ELR (cell line): ENCODE measurements around the gene CPB1.
"Not testable (repeated sequence)": the region's sequence is repeated elsewhere in the genome, so short reads cannot be mapped to it uniquely, and the experiment has no call there.

Source experiments
- DNase-seq: peaks from one replicate; pipeline ENCODE4 v3.0.0-alpha.2; 2015; ENCODE audit warnings: low read depth

The CPB1 gene

GRCh38 chr3:148827585-148827984, at the start of gene CPB1:
TSS of gene CPB1 (plus strand) at chr3:148827811. CDS start at chr3:148827824, 13 bp downstream.
- DNase-seq = no peak

GRCh38 chr3:148778926-148779325, 48.7 kb upstream of the CPB1 start:
- DNase-seq = no peak

- DNase-seq = not testable (repeated sequence)
These were observed 42.6 kb upstream of the CPB1 start for GRCh38 chr3:148785026-148785425.

- not testable (repeated sequence) for DNase-seq
These were observed 41.5 kb upstream of the CPB1 start for GRCh38 chr3:148786159-148786558.

- peak; percentile 60 for DNase-seq
These were observed 38.5 kb upstream of the CPB1 start for GRCh38 chr3:148789146-148789545.

GRCh38 chr3:148789906-148790305, 37.7 kb upstream of the CPB1 start:
- DNase-seq = no peak

- DNase-seq = no peak
These were observed 37.2 kb upstream of the CPB1 start for GRCh38 chr3:148790370-148790769.

- DNase-seq = no peak
These were observed 36.5 kb upstream of the CPB1 start for GRCh38 chr3:148790851-148791735.

GRCh38 chr3:148791920-148792319, 35.7 kb upstream of the CPB1 start:
- DNase-seq = no peak

- DNase-seq = no peak
These were observed 35.1 kb upstream of the CPB1 start for GRCh38 chr3:148792516-148792915.

GRCh38 chr3:148796799-148797198, 30.8 kb upstream of the CPB1 start:
- DNase-seq = no peak

- DNase-seq = no peak
These were observed 29.8 kb upstream of the CPB1 start for GRCh38 chr3:148797795-148798194.

GRCh38 chr3:148800414-148800813, 27.2 kb upstream of the CPB1 start:
- no peak for DNase-seq

GRCh38 chr3:148809835-148810234, 17.8 kb upstream of the CPB1 start:
- no peak for DNase-seq

GRCh38 chr3:148815316-148816110, 12.1 kb upstream of the CPB1 start:
- DNase-seq = no peak

- DNase-seq = no peak
These were observed 11.2 kb upstream of the CPB1 start for GRCh38 chr3:148816427-148816826.

GRCh38 chr3:148816981-148817525, 10.6 kb upstream of the CPB1 start:
- DNase-seq = no peak

- DNase-seq = no peak
These were observed 7.0 kb upstream of the CPB1 start for GRCh38 chr3:148820361-148821245.

GRCh38 chr3:148823026-148823425, 4.6 kb upstream of the CPB1 start:
- no peak for DNase-seq

GRCh38 chr3:148825476-148825875, 2.1 kb upstream of the CPB1 start:
- no peak for DNase-seq

GRCh38 chr3:148828136-148828690, 602 bp downstream of the CPB1 start:
- no peak for DNase-seq
